Activated CD4-positive, alpha-beta T cell treated with anti-CD3 and anti-CD28 coated beads, Interleukin-2, Interleukin-6, amounts not matched to agents 100 ng/mL and 50 ng/mL, durations not matched to agents 16 hours and 8 hours (primary cell): ENCODE data around the gene LYSMD4.
A peak's percentile ranks its signal among the peaks of the same experiment; 100 is the strongest.

Experiments used
- DNase-seq: peaks from one replicate; pipeline ENCODE4 v3.0.0-alpha.2; 2020

Gene LYSMD4

DNA sequence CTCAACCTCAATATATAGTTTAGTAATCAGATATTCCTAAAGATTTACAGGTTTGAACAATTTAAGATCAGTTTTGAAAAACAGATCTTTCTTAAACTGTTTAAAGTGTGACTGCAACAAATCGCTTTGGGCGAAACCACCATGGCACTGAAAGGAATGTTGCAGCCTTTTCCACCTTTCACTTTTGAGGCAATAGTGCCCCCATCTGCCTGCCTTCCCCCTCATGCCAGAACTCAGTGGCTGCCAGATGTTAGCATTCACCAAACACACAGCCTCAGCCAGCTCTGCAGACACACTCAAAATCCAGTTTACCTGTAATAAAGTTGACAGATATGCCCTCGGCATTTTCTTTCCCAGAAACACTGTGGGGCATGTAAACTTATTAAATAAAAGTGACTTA lies 3.3 kb downstream of the LYSMD4 start:
- no peak for DNase-seq

DNA sequence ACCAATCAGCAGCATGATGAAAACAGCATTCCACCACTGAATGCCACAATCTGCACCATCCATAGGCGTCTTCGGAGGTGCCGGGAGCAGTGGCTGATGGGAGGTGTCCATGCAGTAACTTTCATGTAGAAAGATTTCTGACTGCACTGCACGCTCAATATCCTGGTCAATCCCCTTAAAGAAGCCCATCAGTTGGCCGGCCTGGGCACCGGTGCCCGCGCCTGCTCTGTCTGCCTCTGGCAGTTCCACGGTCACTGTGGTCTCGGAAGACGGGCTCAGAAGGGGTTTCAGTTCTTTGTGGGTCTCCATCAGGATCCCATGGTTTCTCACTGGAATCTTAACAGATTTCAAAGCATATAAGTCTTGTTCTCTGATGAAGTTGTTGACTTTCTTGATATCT lies 3.9 kb downstream of the LYSMD4 start:
- DNase-seq = no peak

DNA sequence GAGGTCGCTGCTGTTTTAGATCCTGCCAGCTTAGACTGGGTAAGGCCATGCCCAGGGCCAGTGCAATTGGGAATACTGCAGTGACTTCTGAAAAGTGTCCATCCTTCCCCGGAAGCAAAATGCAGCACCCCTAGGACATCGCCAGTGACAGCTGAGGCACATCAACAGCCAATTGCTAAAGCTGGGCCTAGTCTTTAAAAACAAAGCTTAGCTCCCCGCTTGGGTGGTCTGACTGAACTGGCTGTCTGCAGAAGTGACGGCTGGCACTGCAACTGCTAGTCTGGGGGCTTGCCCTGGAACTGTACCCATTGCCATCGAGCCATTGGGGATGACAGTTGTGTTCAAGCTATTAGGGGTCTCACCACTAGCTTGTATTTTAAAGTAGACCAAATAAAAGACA lies 4.3 kb downstream of the LYSMD4 start:
- DNase-seq = no peak

DNA sequence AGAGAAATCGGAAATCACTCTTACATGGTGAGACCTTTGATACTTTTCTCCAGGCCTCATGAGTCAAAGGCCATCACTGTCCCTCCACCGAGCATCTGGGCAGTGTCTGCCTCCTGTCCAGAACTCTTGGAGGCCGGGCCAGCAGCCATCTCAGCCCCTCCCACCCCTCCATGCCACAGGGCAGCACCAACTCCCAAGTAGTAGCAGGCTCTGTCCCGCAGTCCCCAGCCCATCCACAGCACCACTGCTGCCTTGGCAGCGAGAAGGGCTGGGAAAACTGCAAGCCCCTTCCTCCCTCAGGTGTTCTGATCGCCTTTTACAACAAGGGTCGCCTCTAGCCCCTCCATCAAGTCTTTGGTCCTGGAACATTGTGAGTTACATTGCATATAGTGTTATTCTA lies 5.5 kb downstream of the LYSMD4 start:
- no peak for DNase-seq

DNA sequence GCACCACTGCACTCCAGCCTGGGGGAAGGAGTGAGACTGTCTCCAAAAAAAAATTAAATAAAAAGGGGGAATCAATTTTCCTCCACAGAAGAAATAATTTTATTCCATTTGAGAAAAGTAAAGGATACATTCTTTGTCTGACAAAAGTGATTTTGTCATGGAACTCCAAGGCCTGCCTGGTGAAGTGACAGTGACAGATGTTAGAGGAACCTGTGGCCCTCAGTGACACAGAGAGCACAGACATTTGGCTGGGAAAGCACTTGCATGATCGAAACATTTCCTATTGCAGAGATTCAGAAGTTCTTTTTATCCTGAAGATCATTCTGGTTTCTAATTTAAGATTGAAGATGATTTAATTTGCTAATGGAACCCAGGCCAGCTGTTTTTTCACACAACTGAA lies 5.9 kb downstream of the LYSMD4 start:
- no peak for DNase-seq

DNA sequence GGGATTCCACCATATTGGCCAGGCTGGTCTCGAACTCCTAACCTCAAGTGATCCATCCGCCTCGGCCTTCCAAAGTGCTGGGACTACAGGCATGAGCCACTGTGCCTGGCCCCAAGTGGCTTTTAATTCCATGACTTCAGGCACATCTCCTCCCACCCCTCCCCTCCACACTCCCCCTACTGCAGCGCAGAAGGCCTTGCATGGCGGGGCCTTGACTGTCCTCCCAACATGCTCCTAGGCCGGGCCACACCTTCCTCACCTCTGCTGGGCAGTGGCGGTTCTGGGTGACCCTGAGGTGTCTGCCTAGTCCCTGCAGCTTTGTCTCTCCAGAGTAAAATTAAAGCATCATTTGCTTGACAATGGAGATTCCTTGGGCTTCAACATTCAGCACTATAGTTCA lies 6.9 kb downstream of the LYSMD4 start:
- DNase-seq = no peak

DNA sequence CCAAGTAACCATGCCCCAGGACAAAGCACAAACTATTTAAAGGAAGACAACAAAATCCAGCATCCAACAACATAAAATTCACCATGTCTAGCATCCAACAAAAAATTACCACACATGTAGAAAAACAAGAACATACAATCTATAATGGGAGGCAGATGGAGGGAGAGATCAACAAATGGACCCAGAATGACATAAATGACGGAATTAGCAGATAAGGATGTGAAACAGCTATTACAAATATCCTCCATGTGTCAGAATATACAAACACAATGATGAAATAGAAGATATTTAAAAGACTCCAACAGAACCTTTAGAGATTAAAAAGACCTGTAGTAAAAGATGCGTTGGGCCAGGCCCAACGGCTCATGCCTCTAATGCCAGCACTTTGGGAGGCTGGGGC lies 10.8 kb downstream of the LYSMD4 start:
- no peak for DNase-seq

DNA sequence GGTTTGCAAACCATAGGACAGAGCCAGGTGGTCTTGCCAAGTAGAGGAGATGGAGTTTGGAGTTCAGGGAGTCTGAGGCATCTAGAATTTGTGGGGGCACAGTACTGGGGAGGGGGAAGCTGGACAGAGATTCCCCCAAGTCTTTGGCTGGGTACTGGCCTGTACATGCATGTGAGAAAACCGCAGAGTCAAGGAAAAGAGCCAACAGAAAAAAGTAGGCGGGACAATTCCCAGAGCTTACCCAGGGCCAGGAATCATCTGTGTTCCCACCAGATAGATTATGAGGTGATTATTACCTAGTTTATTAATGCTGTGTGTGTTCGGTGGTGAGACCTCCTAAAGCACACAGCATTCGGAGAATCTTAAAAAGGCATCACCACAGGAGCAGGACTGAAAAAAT lies 11.3 kb downstream of the LYSMD4 start:
- DNase-seq = no peak

DNA sequence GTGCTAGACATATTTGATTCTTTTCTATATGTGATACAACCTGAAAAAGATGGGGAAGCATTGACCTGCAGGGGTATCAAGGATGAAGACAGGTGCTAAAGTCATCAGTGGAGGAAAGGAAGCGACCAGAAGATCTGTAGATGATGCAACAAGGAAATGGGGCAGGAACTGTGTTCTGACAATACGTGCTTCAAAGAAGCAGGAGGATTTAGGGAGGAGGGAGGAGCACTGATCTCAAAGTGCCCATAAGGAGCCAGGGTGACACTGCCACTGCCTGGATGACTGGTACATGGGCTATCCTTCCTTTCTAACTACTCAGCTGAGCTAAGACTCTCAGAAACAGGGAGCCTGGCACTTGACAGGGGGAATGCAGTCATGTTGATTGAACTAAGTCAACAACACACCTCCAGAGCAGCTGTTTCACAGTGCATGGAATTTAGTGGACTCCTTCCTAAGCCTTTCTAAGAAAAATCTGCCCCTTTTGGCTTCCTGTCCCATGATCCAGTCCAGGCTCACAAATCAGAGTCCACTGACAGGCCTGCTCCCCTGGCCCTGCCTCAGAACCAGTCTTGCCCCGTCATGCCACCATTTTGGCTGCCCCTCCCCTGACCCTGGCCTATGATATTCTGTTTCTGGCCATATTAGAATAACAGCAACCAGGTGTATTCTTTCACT lies 12.0 kb downstream of the LYSMD4 start:
- DNase-seq = peak; percentile 17

DNA sequence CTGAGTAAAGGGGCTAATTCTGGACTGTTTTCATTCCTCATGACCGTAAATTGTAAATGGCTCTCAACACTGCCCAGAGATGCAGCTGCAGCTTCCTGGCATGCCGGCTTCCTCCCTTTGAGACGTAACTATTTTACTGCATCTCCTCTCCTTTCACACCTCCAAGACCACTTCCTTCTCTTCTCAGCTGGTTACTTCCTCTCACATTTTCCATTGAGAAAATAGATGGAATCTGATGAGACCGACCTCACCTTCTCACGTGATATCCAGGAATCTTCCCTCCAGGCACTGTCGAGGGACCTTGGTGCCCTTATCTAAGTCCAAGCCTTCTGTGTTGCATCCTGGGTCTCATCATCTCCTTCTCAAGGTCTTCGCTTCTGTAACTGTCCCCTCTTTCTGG lies 12.7 kb downstream of the LYSMD4 start:
- DNase-seq = peak; percentile 46

DNA sequence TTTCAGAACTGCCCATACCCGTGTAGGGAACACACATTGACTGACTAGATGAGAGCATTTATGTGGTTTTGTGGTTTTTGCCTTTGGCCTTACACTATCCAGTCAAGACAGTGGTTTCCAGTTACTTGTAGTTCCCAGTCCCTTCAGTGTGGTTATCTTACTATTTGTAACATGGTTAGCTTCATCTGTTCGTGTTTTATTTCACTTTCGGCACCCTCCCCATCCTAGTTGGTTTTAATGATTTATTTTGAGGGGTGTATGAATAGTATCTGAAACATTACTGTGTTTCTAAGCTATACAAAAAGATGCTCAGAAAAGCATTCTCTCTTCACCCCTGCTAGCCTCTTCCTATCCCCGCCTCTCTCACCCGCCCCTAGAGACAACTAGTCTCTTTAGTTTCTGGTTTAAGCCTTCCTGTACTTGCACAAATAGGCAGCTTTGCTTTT lies 14.1 kb downstream of the LYSMD4 start:
- peak; percentile 52 for DNase-seq

DNA sequence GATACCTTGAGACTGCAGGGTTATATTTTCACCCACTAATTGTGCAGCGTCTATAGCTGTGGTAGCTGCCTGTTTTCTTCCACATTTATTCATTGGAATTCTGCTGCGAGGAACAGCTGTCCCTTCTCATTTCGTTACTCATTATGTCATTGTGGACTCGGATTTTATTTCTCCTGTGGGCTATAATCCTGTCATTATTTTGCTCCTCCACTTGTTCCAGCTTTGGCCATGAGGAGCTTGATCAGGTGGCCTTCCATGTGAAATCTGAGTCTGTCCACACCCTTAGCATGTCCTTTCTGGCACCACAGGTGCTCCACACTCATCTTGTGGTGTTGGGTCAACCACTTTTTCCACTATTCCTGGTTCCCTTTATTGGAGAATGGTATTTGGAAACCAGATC lies 14.8 kb downstream of the LYSMD4 start:
- no peak for DNase-seq

DNA sequence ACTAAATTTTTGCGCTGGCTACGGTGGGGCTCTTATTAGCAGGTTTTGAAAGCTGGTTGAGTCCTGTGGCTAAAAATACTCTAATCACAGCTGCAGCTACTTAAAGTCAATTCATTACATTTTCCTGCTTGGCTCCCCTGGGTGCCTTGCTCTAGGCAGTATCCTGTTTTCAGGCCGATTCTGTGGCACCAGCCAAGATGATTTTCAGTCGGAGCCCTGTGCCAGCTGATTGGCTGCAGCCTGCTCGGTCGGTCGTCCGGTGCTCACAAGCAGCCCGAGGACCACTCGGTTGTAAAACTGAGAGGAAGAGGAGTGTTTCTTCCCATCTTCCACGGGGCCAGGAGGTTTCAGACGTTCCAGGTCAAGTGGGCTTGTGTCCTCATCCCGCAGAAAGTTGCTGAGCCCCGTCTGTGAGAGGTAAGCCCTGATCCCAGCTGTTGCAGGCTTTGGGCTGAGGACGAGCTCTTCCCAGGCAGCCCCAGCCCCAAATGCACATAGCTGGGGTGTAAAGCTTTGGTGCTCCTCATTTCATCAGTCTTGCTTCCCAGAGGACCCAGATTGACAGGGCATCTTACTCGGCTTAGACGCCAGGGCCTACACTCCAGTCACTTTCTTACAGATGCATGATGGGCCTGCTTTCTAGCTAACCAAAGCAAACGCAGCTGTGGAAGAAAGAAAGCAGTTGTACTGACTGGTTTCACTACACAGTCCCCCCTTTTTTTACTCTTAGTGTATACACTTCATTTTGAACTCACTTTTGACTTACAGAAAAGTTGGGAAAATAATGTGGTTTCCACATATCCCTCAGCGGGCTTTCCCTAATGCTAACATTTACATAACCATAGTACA lies 15.9 kb downstream of the LYSMD4 start:
- peak; percentile 16 for DNase-seq

DNA sequence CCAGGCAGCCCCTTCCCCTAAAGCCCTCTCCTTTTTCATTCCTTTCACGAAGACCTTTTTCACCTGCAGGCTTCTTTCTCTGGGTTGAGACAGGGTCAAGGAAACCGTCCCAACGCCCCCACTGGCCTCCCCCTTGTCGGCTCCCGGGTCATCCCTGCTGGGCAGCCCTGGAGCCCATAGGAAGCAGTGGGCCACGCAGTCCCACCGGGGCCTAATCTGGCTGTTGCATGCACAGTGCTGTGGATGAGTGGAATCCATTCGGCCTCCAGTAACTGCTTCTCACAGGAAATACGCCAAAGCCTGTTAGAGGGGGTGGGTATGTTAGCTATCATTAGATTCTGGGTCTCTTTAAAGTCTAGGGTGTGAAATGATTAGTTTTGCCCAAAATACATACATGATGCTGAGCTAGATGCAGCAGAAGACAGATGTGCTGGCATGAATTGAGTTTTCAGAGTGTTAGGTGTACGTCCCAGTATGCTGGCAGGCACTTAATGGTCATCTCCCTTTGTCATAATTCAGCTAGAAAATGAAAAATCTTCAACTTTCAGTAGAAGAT lies 16.6 kb downstream of the LYSMD4 start:
- no peak for DNase-seq

DNA sequence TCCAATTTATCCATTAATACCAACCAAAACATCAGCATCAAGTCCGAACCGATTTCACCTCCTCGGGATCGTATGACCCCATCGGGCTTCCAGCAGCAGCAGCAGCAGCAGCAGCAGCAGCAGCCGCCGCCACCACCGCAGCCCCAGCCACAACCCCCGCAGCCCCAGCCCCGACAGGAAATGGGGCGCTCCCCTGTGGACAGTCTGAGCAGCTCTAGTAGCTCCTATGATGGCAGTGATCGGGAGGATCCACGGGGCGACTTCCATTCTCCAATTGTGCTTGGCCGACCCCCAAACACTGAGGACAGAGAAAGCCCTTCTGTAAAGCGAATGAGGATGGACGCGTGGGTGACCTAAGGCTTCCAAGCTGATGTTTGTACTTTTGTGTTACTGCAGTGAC lies 20.8 kb downstream of the LYSMD4 start:
- DNase-seq = no peak

DNA sequence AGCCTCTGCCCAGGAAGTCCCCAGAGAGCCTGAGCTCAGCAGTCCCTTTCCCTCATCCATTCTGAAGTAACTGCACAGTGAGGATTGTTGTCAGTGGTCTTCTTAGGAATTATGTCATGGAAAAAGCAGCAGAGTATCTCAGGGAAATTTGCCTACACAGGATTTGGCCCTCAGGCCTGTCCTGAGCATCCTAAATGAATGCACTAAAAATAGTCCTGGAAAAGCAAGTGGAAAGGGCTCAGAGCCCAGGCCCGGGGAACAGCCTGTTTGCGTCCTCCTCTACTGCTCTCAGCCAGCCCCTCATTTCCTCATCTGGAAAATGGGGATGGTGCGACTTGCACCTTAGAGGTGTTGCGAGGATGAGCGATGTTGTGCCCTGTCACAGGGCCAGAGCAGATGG lies 21.6 kb downstream of the LYSMD4 start:
- DNase-seq = no peak

DNA sequence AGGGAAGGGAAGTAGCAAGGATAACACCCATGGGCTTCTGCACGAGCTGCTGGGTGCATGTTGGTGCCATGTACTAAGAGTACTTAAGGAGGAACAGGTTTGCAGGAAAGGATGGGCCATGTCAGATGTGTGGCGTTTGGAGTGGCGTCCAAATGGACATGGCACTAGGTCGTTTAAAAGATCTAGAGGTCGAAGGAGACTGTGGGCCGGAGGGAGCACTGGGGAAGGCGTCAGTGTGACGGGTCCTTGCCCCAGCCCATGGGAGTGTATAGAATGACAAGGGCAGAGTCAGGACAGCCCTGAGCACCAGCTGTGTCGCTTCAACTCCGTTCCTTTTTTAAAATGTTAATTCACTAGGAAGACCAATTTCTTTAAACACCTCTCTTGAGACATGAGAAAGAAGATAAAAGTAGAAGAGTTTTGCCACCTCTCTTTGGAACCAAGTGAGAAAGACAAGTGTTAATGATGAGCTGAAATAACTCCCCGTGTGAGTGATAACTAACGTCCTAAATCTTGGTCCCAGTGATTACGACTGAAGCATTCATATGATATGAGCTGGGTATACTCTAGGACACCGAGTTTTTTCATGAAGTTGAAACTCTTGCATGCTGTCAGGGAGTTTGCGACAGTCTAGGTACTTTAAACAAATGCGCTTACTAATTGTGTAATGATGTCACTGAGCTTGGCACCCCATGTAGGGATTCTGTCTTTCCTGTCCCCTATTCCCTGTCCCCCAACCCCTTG lies 23.8 kb downstream of the LYSMD4 start:
- no peak for DNase-seq

DNA sequence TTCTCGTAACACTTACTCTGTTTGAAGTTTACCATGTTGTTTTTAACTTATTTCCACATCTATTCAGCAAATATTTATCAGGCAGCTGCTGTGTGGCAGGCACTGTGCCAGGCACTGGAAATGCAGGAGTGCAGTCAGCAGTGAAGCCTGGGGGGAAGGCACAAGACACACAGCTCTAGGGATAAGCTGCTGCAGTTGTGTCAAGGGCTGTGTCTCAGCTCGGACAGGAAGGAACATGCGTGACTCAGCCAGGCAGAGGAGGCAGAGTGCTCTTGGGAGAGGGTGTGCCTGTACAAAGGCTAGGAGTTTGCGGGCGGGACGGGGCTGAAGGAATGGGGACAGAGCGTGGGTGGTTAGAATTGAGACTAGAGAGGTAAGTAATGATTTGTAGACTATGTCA lies 24.7 kb downstream of the LYSMD4 start:
- no peak for DNase-seq

DNA sequence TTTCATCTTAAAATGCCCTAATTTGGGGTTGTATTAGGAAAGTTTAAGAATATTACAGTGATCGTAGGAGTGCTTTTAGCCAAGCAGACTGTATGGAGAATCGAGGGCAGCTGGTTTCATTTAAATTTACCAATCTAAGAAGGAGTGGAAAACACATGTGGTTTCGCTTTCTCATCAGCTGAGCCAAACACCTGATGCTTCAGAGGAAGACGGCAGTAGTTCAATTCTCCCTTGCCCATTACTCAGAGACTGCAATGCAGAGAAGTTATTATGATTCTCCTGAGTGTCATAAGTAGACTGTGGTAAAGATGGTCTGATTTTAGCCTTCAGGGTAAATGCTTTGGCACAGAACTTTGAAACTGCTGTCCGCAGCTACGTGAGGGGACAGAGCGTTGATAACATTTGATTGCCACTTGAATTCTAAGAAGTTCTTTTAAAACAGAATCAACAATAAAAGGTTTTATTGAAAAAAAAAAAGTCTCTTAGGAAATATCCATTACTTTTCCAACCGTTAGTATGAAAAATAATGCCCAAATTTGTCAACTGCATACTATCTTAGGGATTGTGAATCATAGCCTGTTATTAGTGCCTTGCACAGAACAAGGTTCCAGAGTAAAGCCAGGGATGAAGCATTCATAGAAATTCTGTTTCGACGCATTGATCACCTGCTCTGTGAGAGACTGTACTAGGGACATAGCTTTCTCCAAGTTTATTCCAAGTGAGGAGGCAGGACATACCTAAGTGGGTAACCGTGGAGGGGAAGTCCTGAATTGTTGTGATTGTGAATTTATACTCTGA lies 25.6 kb downstream of the LYSMD4 start:
- peak; percentile 59 for DNase-seq

DNA sequence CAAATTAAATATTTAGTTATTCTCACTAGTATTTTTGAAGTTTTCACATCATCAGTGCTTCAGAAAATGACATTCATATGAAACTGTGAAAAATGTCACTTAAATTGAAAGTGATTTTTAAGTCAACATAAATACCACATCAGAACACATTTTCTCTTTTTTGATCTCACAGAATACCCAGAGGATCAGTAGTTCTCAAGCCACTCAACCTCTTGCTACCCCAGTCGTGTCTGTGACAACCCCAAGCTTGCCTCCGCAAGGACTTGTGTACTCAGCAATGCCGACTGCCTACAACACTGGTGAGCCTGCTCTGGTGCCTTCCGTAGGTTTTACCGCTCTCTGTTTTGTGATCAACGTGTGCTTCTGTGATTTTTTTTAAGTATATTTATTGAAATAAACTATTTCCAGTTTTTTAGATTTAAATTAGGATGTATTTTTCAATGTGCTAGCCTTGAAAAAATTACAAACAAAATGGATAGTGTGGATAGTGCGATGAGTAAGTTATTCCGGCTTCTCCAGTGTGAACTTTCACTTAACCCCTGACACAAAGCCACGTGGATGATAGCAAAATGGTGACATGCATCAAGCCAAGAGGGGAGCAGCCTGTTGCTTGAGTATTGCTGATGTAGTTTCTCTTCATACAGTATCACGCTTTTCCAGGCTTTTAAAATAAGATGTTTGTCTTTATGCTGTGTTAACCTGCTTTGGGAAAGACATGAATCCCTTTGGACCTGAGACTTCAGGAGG lies 26.5 kb downstream of the LYSMD4 start:
- peak; percentile 69 for DNase-seq

DNA sequence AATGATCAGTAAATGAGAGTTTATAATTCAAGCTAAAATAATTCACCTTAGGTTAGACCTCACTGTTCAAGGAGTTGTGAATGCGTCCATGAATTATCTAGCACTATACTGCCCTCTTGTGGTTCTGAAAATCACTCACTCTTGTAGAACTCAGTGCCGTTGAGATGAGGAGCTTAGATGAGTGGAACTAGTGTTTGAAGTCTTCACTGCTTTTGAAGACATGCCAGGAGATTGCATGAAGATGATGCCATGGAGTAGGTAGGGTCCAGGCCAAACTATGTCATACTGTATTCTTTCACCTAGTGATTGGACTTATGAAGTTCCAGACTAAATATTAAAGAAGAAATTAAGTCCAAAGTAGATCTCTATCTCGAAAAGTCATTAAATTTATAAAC lies 28.8 kb downstream of the LYSMD4 start:
- peak; percentile 84 for DNase-seq
